ENCODE data around the gene SH2D2A.

Gene SH2D2A

GRCh38 chr1:156788136-156788535, 28.5 kb downstream of the SH2D2A start:
- DNase-seq (ENCODE audit: insufficient read length, low spot score) (no peak), FAIRE-seq (no peak)
- TF ChIP-seq PAX5 (IDR thresholded peaks at IDR 0.05; ENCODE audit: insufficient read depth, low read length, severe bottlenecking): no peak
- TF ChIP-seq POLR2AphosphoS5 (IDR thresholded peaks at IDR 0.05; ENCODE audit: low read depth, low read length): no peak
- no peak for TF ChIP-seq POLR2A (IDR thresholded peaks at IDR 0.05; ENCODE audit: low read depth, low read length)
- TF ChIP-seq POU2F2 (IDR thresholded peaks at IDR 0.05; ENCODE audit: low read depth, low read length): no peak
- no peak for TF ChIP-seq SPI1 (IDR thresholded peaks at IDR 0.05; ENCODE audit: low read depth, low read length)
- no peak for TF ChIP-seq TAF1 (IDR thresholded peaks at IDR 0.05; ENCODE audit: low read depth, low read length)

- TF ChIP-seq POU2F2 (IDR thresholded peaks at IDR 0.05; ENCODE audit: low read depth, low read length) (no peak), TAF1 (IDR thresholded peaks at IDR 0.05; ENCODE audit: low read depth, low read length) (no peak), POLR2A (IDR thresholded peaks at IDR 0.05; ENCODE audit: low read depth, low read length) (no peak), SPI1 (IDR thresholded peaks at IDR 0.05; ENCODE audit: low read depth, low read length) (no peak), POLR2AphosphoS5 (IDR thresholded peaks at IDR 0.05; ENCODE audit: low read depth, low read length) (no peak), PAX5 (IDR thresholded peaks at IDR 0.05; ENCODE audit: insufficient read depth, low read length, severe bottlenecking) (no peak)
- FAIRE-seq (no peak), DNase-seq (ENCODE audit: insufficient read length, low spot score) (no peak)
Measured at GRCh38 chr1:156786640-156787039, 30.0 kb downstream of the SH2D2A start.

- no peak for TF ChIP-seq POU2F2 (IDR thresholded peaks at IDR 0.05; ENCODE audit: low read depth, low read length)
- no peak for TF ChIP-seq SPI1 (IDR thresholded peaks at IDR 0.05; ENCODE audit: low read depth, low read length)
- TF ChIP-seq POLR2A (IDR thresholded peaks at IDR 0.05; ENCODE audit: low read depth, low read length): no peak
- TF ChIP-seq PAX5 (IDR thresholded peaks at IDR 0.05; ENCODE audit: insufficient read depth, low read length, severe bottlenecking): no peak
- TF ChIP-seq TAF1 (IDR thresholded peaks at IDR 0.05; ENCODE audit: low read depth, low read length): no peak
- TF ChIP-seq POLR2AphosphoS5 (IDR thresholded peaks at IDR 0.05; ENCODE audit: low read depth, low read length): no peak
- DNase-seq (ENCODE audit: insufficient read length, low spot score): no peak
- FAIRE-seq: no peak
Measured at GRCh38 chr1:156785458-156785857, 31.2 kb downstream of the SH2D2A start.

- DNase-seq (ENCODE audit: insufficient read length, low spot score): no peak
- no peak for TF ChIP-seq PAX5 (IDR thresholded peaks at IDR 0.05; ENCODE audit: insufficient read depth, low read length, severe bottlenecking)
- no peak for TF ChIP-seq POLR2A (IDR thresholded peaks at IDR 0.05; ENCODE audit: low read depth, low read length)
- FAIRE-seq: no peak
Measured at GRCh38 chr1:156781585-156782186, 35.0 kb downstream of the SH2D2A start.

- no peak for TF ChIP-seq POLR2A (IDR thresholded peaks at IDR 0.05; ENCODE audit: low read depth, low read length)
- TF ChIP-seq PAX5 (IDR thresholded peaks at IDR 0.05; ENCODE audit: insufficient read depth, low read length, severe bottlenecking): no peak
- TF ChIP-seq SPI1 (IDR thresholded peaks at IDR 0.05; ENCODE audit: low read depth, low read length): no peak
- TF ChIP-seq POU2F2 (IDR thresholded peaks at IDR 0.05; ENCODE audit: low read depth, low read length): no peak
- no peak for TF ChIP-seq POLR2AphosphoS5 (IDR thresholded peaks at IDR 0.05; ENCODE audit: low read depth, low read length)
- no peak for TF ChIP-seq TAF1 (IDR thresholded peaks at IDR 0.05; ENCODE audit: low read depth, low read length)
- FAIRE-seq: no peak
- no peak for DNase-seq (ENCODE audit: insufficient read length, low spot score)
Measured at GRCh38 chr1:156777573-156777972, 39.1 kb downstream of the SH2D2A start.

- DNase-seq (ENCODE audit: insufficient read length, low spot score) (no peak), FAIRE-seq (no peak)
- TF ChIP-seq PAX5 (IDR thresholded peaks at IDR 0.05; ENCODE audit: insufficient read depth, low read length, severe bottlenecking) (no peak), POU2F2 (IDR thresholded peaks at IDR 0.05; ENCODE audit: low read depth, low read length) (no peak), TAF1 (IDR thresholded peaks at IDR 0.05; ENCODE audit: low read depth, low read length) (no peak), POLR2AphosphoS5 (IDR thresholded peaks at IDR 0.05; ENCODE audit: low read depth, low read length) (no peak), SPI1 (IDR thresholded peaks at IDR 0.05; ENCODE audit: low read depth, low read length) (no peak), POLR2A (IDR thresholded peaks at IDR 0.05; ENCODE audit: low read depth, low read length) (no peak)
Measured at GRCh38 chr1:156776942-156777341, 39.7 kb downstream of the SH2D2A start.

- TF ChIP-seq POLR2A (IDR thresholded peaks at IDR 0.05; ENCODE audit: low read depth, low read length): no peak
- TF ChIP-seq POLR2AphosphoS5 (IDR thresholded peaks at IDR 0.05; ENCODE audit: low read depth, low read length): no peak
- DNase-seq (ENCODE audit: insufficient read length, low spot score): no peak
- no peak for FAIRE-seq
Measured at GRCh38 chr1:156775799-156776198, 40.8 kb downstream of the SH2D2A start.

GRCh38 chr1:156773607-156774006, 43.0 kb downstream of the SH2D2A start:
- no peak for DNase-seq (ENCODE audit: insufficient read length, low spot score)
- FAIRE-seq: no peak
- TF ChIP-seq POLR2A (IDR thresholded peaks at IDR 0.05; ENCODE audit: low read depth, low read length) (no peak), POLR2AphosphoS5 (IDR thresholded peaks at IDR 0.05; ENCODE audit: low read depth, low read length) (no peak), PAX5 (IDR thresholded peaks at IDR 0.05; ENCODE audit: insufficient read depth, low read length, severe bottlenecking) (no peak), TAF1 (IDR thresholded peaks at IDR 0.05; ENCODE audit: low read depth, low read length) (no peak), SPI1 (IDR thresholded peaks at IDR 0.05; ENCODE audit: low read depth, low read length) (no peak), POU2F2 (IDR thresholded peaks at IDR 0.05; ENCODE audit: low read depth, low read length) (no peak)

GRCh38 chr1:156772728-156773497, 43.7 kb downstream of the SH2D2A start:
- no peak for FAIRE-seq
- TF ChIP-seq SPI1 (IDR thresholded peaks at IDR 0.05; ENCODE audit: low read depth, low read length) (no peak), PAX5 (IDR thresholded peaks at IDR 0.05; ENCODE audit: insufficient read depth, low read length, severe bottlenecking) (no peak), POLR2A (IDR thresholded peaks at IDR 0.05; ENCODE audit: low read depth, low read length) (no peak), TAF1 (IDR thresholded peaks at IDR 0.05; ENCODE audit: low read depth, low read length) (no peak), POLR2AphosphoS5 (IDR thresholded peaks at IDR 0.05; ENCODE audit: low read depth, low read length) (no peak), POU2F2 (IDR thresholded peaks at IDR 0.05; ENCODE audit: low read depth, low read length) (no peak)
- DNase-seq (ENCODE audit: insufficient read length, low spot score): no peak

- DNase-seq (ENCODE audit: insufficient read length, low spot score): no peak
- no peak for FAIRE-seq
- no peak for TF ChIP-seq POU2F2 (IDR thresholded peaks at IDR 0.05; ENCODE audit: low read depth, low read length)
Measured at GRCh38 chr1:156772222-156772621, 44.4 kb downstream of the SH2D2A start.
